Left lung (tissue), 14 donors: ENCODE results near the gene KIF21A. TPM values are rescaled to one million over a fixed set of nuclear protein-coding genes. Genes with fewer than 3 reads are reported as not detected.

ENCODE experiments used
- ATAC-seq: fragments of 200-7000 bp; cut with Tn5 transposase; one replicate; pipeline ENCODE4 v1.9.1; 2020; ENCODE audit warnings: moderate library complexity
- DNase-seq, 4 donors: peaks; one replicate each; pipeline ENCODE4 v3.0.0-alpha.2; 2013 to 2020
- H3K27ac ChIP-seq, 2 donors: fragments of 200-600 bp; sonication (generic) in 1 of 2; one replicate each; pipeline versions ENCODE4 v1.5.0 to v1.8.0; 2020 to 2021
- H3K27me3 ChIP-seq, 2 donors: fragments of 200-600 bp; sonication (generic) in 1 of 2; one replicate each; pipeline versions ENCODE4 v1.5.0 to v1.8.0; 2020 to 2021
- H3K36me3 ChIP-seq, 2 donors: fragments of 200-600 bp; sonication (generic) in 1 of 2; one replicate each; pipeline versions ENCODE4 v1.5.0 to v1.8.0; 2020 to 2021
- H3K4me1 ChIP-seq, 2 donors: fragments of 200-600 bp; one replicate each; pipeline ENCODE4 v1.8.0; 2021
- H3K4me3 ChIP-seq, 2 donors: fragments of 200-600 bp; sonication (generic) in 1 of 2; one replicate each; pipeline versions ENCODE4 v1.5.0 to v1.8.0; 2020 to 2021; ENCODE audit warnings: mild to moderate bottlenecking in 1 of 2
- H3K9me3 ChIP-seq, 2 donors: fragments of 200-600 bp; sonication (generic) in 1 of 2; one replicate each; pipeline versions ENCODE4 v1.5.0 to v1.8.0; 2020 to 2021
- intact Hi-C, 2 donors: fragments of 100-400 bp; cut with DNase I; formaldehyde crosslinking; loops; one replicate each; pipeline versions ENCODE4 v1.11.2 to v1.14.2; 2022
- long read RNA-seq, 12 donors: library from polyadenylated mRNA in 2 of 12; unstranded in 2 of 12; transcript quantifications; one replicate each; pipeline ENCODE4 v2.0.0 and lab custom pipeline, GENCODE V29; 2019 to 2026
- polyA plus RNA-seq, 6 donors: library from polyadenylated mRNA; unstranded; fragments of 120-200 nt; gene quantifications; one replicate each; pipeline ENCODE4 v1.2.1, GENCODE V29; 2013; ENCODE audit not compliant: insufficient read length in 6 of 6
- total RNA-seq, 2 donors: library from RNA; stranded (reverse); fragmentation: NEBNext Ultra II Directional; extraction: Animal tissue kit (Norgen Biotek cat#: 25700); gene quantifications; one replicate each; pipeline ENCODE4 v1.2.1, GENCODE V29; 2021
- TF ChIP-seq, protein P1 (sequence below), 2 donors: fragments of 200-600 bp; sonication (generic) in 1 of 2; IDR thresholded peaks; one replicate each; pipeline versions ENCODE4 v1.5.0 to v1.8.0; 2021; ENCODE audit warnings: antibody characterized with exemption in 2 of 2
- donor health status: DM: no; HTN: yes; CAD: no.
- donor health status: DM: no; HTN: no; CAD: no.

The KIF21A gene, protein sequence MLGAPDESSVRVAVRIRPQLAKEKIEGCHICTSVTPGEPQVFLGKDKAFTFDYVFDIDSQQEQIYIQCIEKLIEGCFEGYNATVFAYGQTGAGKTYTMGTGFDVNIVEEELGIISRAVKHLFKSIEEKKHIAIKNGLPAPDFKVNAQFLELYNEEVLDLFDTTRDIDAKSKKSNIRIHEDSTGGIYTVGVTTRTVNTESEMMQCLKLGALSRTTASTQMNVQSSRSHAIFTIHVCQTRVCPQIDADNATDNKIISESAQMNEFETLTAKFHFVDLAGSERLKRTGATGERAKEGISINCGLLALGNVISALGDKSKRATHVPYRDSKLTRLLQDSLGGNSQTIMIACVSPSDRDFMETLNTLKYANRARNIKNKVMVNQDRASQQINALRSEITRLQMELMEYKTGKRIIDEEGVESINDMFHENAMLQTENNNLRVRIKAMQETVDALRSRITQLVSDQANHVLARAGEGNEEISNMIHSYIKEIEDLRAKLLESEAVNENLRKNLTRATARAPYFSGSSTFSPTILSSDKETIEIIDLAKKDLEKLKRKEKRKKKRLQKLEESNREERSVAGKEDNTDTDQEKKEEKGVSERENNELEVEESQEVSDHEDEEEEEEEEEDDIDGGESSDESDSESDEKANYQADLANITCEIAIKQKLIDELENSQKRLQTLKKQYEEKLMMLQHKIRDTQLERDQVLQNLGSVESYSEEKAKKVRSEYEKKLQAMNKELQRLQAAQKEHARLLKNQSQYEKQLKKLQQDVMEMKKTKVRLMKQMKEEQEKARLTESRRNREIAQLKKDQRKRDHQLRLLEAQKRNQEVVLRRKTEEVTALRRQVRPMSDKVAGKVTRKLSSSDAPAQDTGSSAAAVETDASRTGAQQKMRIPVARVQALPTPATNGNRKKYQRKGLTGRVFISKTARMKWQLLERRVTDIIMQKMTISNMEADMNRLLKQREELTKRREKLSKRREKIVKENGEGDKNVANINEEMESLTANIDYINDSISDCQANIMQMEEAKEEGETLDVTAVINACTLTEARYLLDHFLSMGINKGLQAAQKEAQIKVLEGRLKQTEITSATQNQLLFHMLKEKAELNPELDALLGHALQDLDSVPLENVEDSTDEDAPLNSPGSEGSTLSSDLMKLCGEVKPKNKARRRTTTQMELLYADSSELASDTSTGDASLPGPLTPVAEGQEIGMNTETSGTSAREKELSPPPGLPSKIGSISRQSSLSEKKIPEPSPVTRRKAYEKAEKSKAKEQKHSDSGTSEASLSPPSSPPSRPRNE (N-terminal part only)
- total RNA-seq (10 to 100 TPM; 16.1 to 16.9 TPM), polyA plus RNA-seq (10 to 100 TPM; 12.7 to 19.7 (median 14.9) TPM)
- long read RNA-seq, donor 1 = 0 reads
- long read RNA-seq, donor 2, partial matches to known transcripts = 0 of 1 reads
- long read RNA-seq, donor 2, other reads (novel, unspliced or antisense) = 0 of 1 reads
- long read RNA-seq, donor 3 = 0 reads
- long read RNA-seq, donor 4, partial matches to known transcripts = 5 of 5 reads
- long read RNA-seq, donor 4, other reads (novel, unspliced or antisense) = 0 of 5 reads
- long read RNA-seq, donor 5 = 0 reads
- long read RNA-seq, donor 6 = 0 reads
- long read RNA-seq, donor 7 = 0 reads
- long read RNA-seq, donor 8 = 0 reads
- long read RNA-seq, donor 9 = 0 reads
- long read RNA-seq, donor 10, partial matches to known transcripts = 2 of 2 reads
- long read RNA-seq, donor 10, other reads (novel, unspliced or antisense) = 0 of 2 reads
- long read RNA-seq, donor 11, partial matches to known transcripts = 75 of 76 reads
- long read RNA-seq, donor 11, other reads (novel, unspliced or antisense) = 0 of 76 reads
- long read RNA-seq, donor 12 = 0 reads

DNA sequence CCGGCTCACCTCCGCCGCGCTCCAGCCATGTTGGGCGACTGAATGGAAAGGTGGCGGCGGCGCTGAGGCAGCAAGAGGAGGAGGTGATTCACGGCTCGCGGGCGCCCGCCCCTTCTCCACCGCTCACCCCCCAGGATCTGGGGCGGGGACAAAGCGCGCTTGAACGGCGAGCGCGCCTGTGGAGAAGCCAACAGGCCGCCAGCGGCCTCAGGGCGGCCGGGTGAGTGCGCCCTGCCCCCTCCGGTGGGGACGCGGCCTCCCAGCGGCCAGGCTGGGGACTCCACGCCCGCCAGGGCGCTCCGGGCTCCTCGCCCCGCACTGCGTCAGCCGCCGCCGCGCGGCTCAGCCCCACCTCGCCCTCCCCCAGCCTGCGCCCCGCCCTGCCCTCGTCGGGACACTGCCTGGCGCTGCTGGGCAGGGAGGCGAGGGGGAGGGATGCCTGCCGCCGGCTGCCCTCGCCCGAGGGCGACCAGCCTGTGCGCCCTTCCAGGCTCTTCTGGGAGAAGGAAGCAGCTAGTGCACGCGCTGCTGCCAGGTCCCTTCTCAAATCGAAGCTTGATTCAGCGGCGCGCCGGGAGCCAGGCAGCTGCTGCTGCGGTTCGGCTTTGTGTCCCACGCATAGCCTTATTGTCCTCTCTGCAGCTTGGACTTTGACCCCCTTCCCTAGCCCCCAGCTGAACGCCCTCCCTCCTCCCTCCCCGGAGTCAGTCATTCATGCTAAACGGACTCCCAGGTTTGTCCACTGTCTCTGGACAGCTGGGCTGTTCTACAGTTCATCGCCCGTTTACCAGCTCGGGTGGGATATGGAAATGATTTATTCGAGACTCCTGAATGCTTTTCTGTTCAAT, at the start of gene KIF21A:
Gene KIF21A (minus strand): TSS at position 40 of the 848 bp plus-strand sequence. CDS start 150 bp downstream, outside the sequence.
- intact Hi-C loops = no loop called here
- TF ChIP-seq, protein P1, sequence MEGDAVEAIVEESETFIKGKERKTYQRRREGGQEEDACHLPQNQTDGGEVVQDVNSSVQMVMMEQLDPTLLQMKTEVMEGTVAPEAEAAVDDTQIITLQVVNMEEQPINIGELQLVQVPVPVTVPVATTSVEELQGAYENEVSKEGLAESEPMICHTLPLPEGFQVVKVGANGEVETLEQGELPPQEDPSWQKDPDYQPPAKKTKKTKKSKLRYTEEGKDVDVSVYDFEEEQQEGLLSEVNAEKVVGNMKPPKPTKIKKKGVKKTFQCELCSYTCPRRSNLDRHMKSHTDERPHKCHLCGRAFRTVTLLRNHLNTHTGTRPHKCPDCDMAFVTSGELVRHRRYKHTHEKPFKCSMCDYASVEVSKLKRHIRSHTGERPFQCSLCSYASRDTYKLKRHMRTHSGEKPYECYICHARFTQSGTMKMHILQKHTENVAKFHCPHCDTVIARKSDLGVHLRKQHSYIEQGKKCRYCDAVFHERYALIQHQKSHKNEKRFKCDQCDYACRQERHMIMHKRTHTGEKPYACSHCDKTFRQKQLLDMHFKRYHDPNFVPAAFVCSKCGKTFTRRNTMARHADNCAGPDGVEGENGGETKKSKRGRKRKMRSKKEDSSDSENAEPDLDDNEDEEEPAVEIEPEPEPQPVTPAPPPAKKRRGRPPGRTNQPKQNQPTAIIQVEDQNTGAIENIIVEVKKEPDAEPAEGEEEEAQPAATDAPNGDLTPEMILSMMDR (IDR thresholded peaks at IDR 0.05) = peak; percentile 66 to 77
- DNase-seq = peak; percentile 70 to 95 (median 90)

DNA sequence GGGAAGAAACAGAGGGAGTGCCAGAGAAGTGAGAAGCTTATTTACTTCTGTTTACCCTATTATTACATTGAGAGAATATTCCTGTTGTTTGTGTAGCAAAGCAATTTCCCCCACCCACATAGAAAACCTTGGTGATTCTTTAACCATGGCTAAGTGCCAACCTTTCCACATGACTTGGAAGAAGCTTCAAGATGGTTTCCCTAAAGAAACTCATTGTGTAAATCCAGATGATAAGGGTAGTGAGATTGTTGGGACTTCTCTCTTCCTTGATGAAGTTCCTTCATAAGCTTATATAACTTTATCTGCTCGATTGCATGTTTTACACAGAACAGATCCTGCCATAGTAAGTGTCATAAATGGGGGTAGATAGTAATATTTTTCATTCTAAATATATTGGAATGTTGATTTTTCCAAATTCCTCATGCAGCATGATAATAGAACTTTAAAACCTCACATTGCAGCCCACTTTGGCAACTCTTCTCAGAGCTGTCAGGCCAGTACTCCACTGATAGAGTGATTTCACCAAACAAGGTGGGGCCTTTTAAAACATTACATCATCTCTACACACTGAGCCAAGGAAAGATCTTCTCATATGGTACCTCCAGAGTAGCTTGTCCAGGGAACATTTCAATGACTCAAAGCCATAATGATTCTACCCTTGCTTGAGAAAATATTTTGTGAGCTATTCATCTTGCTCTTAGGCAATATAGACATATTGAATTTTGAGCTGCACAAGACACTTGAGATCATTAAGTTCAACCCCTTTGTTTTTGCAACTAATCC, 47.8 kb upstream of the KIF21A start:
- TF ChIP-seq, protein P1 (IDR thresholded peaks at IDR 0.05) = no peak
- no peak for DNase-seq
- Histone ChIP-seq H3K36me3 (no peaks in the 10 kb centered on the region), H3K4me3 (no peak overlapping the region), H3K27ac (no peak overlapping the region), H3K9me3 (no peaks in the 10 kb centered on the region), H3K4me1 (no peaks in the 10 kb centered on the region), H3K27me3 (no peaks in the 10 kb centered on the region)
- intact Hi-C loops = no loop called here
- ATAC-seq = peak; percentile 21

More for the DNA sequence above, at the start of gene KIF21A:
- Histone ChIP-seq H3K27ac (peak within 1 kb of the TSS; percentile 79 to 80), H3K9me3 (no peaks in the 10 kb centered on the region), H3K4me1 (peaks cover 0 to 14% of the 10 kb centered on the region in 2 donors), H3K4me3 (peak within 1 kb of the TSS; percentile 55 to 59), H3K27me3 (peaks cover 0 to 47% of the 10 kb centered on the region in 2 donors), H3K36me3 (no peaks in the 10 kb centered on the region)
- ATAC-seq = peak; percentile 97

DNA sequence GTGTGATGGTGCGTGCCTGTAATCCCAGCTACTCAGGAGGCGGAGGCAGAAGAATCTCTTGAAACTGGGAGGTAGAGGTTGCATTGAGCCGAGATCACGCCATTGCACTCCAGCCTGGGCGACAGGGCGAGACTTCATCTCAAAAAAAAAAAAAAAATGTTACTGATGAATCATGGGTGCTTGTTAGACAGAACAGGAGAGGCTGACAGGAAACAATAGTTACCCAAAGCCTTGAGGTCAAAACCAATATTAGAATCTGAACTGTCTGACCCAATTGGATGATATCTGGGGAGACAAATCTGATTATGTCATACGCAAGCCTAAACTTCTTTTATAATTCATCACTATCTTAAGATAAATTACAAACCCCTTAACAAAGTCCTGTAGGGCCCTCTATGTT, 40.7 kb upstream of the KIF21A start:
- TF ChIP-seq, protein P1 (IDR thresholded peaks at IDR 0.05) = no peak
- no peaks in the 10 kb centered on the region for H3K4me1 ChIP-seq
- intact Hi-C loops = no loop called here
- no peaks in the 10 kb centered on the region for H3K36me3 ChIP-seq
- no peak for DNase-seq
- no peak for ATAC-seq
- H3K27me3 ChIP-seq = no peaks in the 10 kb centered on the region
- no peak overlapping the region for H3K27ac ChIP-seq
- H3K9me3 ChIP-seq = no peaks in the 10 kb centered on the region
- H3K4me3 ChIP-seq = no peak overlapping the region
